GM18861 (cell line): ENCODE results near the gene NOC3L.
"Not testable (repeated sequence)": the region's sequence is repeated elsewhere in the genome, so short reads cannot be mapped to it uniquely, and the experiment has no call there.

Experiments used
- ATAC-seq: cut with Tn5 transposase; IDR thresholded peaks from one replicate; pipeline ENCODE4 v1.9.1; 2021; ENCODE audit not compliant: unreplicated experiment

The NOC3L gene

DNA sequence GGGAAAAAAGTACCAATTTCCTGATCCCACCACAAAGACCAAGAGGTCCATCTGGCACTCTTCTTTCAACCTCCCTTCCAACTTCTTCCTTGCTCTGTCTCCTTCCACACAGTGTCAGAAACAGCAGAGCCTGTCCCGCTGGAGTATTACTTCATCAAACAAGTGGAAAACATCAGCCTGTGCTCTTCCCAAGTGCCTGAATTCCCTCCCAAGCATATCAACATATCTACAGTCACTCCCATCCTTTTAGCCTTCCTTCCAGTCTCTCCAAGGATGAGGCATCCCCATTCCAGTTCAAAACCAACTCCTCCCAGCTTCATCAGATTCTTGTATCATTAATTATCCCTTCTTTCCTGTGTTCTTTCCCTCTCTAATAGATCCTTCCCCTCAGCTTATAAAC is 1.7 kb upstream of the NOC3L start:
- no peak for ATAC-seq

DNA sequence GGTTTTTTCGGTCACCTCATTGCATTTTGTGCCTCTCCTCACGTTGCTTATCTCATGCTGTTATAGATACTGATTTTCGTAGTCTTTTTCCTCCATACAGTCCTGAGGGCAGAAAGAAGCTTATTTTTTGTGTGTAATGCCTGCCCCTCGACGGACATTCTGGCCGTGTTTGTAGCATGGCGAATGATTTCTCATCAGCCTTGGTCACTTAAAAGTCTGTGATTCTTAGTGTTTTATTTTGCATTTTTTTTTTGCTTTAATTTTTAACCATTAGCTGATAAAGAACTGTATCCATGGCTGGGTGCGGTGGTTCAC is 469 bp upstream of the NOC3L start:
- ATAC-seq, result peak; percentile 7

DNA sequence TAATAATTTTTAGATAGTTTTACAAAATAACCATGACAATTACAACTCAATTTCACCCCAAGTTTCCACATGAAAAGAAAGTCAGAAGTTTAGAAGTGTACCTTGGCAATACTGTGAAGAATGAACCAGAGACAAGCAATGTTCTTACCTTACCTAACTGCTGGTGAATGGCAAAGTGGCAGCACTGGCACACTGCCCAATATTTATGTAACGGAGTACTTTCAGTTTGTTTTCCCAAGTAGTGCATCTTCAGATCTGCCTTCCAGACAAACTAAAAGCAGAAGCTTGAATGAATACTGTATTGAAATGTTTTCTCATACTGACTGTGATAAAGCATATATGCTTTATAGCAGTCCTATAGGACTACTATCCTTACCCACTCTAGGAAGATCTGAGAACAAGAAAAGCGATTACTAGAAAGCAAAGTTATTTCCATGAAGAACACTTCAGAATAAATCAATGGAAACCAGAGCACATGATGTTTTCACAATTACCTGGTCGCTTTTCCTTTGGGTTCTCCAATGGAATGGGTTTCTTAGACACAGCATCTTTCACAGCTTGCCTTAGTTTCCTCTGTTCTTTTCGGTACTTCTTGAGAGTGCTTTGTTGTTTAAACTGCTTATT is 1.5 kb downstream of the NOC3L start:
- ATAC-seq, result no peak

DNA sequence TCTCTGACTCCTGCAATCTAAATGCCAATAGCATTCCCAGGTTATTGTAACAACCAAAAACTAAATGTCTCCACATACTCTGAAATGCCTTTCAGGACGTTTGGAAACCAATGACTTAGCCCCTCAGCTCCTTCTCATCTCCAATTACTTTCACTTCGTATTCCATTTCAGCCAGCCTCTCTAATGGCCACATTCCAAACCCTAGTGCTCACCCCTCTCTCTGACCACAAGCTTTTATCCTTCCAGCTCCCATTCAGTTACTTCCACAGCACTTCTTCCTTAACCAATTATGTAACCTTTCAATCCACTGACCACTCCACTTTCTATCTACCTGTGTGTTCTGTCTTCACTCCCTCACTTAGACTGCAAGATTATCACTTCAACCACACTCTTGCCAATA is 4.3 kb downstream of the NOC3L start:
- no peak for ATAC-seq

DNA sequence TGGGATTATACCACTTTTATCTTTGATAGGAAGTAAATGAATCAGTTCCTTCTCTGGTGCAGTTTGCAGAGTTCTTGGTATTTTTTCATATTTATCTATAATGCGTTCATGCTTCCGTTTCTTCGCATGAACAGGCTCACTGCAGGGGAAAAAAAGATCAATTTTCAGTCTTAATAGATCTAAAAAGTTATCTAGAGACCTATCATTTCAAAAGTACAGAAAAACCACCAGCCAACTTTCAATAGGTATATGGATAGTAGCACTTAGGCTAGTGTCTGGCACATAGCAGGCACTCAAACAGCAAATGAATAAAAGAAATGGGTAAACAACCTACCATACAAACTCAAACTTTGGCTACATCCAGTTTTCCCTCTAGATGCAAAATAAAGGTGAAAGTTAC is 5.5 kb downstream of the NOC3L start:
- ATAC-seq, result no peak

DNA sequence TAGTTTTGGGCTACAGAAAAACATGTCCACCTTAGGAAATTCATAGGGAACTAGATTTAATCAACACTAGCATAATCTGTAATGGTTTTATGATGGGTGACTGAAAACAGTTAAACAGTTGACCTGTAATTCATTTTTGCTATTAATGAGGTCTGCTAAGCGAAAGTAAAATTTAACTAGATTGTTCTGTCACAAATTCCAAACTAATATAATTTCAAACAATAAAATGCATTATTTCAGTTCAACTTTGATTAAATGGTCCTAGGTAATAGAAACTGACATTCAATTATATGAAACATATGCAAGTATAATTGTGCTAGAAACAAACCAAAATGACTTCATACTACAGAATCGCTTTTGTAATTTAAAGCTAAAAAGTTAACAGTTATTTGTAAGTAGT is 6.9 kb downstream of the NOC3L start:
- ATAC-seq, result no peak

DNA sequence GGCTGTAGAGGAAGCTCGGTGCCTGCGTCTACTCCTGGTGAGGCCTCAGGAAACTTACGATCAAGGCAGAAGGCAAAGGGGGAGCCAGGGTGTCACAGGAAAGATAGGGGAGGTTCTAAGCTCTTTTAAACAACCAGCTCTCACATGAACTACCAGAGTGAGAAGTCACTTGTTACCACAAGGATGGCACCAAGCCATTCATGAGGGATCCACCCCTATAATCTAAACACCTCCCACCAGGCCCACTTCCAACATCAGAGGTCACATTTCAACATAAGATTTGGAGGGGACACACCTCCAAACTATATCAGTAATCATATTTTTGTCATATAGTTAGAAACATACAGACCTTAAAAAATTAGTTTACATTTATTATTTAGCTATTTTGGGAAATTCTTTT is 9.4 kb downstream of the NOC3L start:
- ATAC-seq, result no peak

DNA sequence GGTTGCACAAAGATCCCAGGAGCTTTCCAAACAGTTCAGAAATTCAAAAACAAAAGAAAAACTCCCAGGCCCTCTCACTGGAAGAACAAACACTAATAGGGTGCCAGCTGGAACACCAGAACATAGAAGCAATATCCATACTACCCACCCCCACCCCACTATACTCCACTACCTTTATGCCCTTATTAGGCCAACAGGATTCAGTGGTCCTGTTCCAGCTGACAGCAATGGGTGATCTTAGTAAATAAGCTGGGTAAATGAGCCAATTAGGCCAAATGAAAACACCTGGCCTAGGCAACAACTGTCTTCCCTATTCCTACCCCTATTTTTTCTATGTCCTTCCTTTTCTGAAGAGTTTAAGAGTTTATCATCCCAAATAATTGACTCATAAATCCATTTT is 11.7 kb downstream of the NOC3L start:
- ATAC-seq, result no peak

DNA sequence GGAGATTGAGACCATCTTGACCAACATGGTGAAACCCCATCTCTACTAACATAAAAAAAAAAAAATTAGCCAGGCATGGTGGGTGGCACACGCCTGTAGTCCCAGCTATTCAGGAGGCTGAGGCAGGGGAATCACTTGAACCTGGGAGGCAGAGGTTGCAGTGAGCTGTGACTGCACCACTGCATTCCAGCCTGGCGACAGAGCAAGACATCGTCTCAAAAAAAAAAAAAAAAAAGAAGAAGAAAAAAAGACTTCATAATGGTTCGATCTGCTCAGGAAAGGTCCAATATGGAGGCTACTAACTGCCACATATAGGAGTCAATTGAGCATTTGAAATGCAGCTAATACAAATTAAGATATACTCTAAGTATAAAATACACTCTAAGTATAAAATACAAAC is 12.2 kb downstream of the NOC3L start:
- ATAC-seq, result not testable (repeated sequence)

DNA sequence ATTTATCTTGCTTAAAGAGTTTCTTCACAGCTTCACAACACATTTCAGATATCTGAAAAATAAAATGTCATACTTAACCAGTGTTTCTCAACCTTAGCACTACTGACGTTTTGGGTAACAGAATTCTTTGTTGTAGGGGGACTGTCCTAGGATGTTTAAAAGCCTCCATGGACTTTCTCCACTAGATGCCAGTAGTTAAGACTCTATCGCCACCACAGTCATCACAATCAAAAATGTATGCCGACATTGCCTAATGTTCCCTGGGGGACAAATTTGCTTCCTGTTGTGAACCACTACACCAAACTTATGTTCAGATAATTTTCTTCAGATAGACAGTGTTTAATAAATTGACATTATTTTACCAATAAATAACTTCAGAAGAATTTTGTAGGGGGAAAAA is 13.4 kb downstream of the NOC3L start:
- no peak for ATAC-seq

DNA sequence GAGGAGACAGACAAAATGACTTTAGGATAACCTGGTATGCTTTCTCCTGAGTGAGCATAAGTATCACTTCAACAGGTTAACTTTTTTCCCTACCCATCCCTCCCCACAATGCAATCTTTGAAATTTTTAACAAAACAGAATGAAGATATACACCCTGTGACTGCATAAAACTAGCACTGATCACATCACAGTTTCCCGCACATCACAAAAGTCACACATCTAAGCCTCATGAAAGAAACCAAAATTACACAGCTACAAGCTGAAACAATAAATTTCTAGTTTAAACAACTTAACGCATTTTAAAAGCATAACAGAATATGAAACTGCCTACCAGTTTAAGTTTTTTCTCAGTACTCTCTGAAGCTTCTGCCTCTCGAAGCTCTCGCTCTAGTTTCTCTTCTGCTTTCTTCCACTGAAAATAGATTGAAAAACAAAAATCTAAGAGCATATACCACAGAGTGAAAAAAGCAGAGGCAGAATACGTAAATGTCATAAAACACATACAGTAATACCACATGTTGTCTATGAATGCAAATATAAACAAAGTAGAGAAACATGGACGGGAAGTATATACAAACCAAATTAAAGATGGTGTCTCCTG is 18.1 kb downstream of the NOC3L start:
- peak; percentile 98 for ATAC-seq

DNA sequence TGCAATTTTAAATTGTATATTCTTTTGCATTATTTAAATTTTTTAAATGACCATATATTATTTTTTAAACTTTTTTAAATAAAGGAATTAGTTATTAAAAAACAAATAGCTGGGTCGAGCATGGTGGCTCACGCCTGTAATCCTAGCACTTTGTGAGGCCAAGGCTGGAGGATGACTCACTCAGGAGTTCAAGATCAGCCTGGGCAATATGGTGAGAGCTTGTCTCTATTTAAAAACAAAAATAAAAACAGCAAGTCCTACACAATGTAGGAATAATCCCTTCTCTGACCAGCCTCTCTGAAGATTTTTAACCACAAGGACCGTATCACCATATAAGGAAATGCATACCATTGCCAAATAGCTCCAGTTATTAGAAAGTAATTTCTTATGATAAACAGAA is 19.6 kb downstream of the NOC3L start:
- ATAC-seq, result no peak

DNA sequence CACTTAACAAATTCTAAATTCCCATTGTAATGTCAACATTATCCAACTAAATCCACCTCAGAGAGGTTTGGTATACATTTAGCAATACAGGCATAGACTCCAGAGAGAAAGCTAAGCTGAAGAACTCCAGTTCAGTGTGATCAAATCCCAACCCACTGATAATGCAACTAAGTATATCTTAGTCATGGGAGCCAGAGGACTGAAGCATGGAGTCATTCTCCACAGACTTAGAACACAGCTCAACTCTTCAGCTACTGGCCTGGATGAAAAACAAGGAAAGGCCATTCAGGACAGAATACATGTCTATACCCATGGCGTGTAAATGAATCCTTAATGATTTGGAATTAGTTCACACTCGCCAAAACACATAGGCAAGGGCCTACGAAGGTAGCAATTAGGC is 27.9 kb downstream of the NOC3L start:
- no peak for ATAC-seq

DNA sequence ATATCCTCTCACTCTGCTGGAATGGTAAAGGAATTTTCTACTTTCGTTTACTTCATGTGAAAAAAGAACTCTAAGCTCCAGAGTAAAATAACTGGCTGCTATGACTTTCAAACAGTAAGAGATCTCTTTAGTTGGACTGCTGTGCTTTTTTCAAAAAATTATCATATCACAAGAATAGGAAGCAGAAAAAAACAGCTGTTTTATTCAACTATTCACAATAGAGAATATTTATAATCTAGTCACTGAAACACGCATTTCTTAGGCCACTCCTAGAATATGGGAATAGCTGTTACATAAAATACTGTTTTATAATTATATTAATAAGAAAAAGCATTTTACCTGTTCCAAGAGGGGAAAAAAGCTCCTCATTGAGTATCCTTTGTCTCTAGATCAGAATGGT is 29.7 kb downstream of the NOC3L start:
- ATAC-seq, result no peak

DNA sequence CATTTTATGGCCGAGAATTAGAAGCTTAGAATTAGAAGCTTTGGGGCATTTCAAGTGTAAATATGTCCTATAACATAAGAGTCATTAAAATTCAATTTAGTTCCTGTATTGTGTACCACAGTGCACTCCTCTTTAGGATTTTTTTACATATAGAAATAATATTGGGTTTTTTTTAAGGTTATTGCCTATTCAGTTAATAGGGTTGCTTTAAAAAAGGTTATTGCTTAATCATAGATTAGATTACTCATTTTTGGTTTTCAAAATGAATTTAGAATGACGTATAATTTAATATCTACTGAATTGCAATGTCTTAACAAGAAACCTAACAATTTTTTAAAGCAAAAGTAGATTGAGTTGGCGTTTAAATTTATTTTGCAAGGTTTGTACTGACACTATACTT is 34.1 kb downstream of the NOC3L start:
- ATAC-seq, result no peak

DNA sequence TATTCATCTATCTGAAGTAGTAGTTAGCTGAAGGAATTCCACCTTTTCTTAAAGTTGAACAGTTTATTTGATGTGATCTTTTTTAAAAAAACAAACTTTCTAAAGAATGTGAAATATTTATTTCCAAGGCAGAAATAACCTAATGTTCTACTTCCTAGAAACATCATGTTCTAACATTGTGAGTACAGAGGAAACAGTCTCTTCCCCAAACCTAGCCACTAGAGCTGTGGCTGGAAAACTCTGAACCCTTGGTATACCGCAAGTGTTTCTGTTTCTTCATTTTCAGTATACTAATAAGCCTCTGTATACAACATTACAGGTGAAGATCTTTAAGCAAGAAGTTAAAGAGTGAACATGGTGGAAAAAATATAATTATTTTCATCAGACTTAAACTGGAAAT is 35.1 kb downstream of the NOC3L start:
- no peak for ATAC-seq

DNA sequence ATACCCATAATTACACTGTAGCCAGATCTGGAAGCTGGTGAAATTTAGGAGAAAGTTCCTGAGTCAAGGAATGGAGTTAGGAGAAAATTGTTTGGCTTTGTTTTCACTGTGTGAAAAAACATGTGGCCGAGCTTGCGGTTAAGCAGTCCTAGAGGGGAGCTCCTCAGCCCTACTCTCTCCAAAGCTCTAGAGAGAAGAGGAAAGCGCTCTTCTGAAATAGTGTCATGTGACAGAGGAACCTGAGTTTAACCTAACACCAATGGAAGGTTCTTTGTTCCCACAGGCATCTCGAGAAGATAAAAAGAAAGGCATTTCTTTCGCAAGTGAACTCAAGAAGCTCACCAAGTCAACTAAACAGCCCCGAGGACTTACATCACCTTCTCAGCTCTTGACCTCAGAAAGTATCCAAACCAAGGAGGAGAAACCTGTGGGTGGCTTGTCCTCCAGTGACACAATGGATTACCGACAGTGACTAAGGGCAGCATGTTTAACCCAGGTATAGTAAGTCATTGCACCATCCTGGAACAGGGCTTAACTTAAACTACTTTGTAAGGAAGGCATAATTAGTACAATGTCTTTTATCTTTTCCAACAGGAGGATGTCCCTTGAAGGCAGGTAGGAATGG is 38.0 kb downstream of the NOC3L start:
- ATAC-seq, result no peak

DNA sequence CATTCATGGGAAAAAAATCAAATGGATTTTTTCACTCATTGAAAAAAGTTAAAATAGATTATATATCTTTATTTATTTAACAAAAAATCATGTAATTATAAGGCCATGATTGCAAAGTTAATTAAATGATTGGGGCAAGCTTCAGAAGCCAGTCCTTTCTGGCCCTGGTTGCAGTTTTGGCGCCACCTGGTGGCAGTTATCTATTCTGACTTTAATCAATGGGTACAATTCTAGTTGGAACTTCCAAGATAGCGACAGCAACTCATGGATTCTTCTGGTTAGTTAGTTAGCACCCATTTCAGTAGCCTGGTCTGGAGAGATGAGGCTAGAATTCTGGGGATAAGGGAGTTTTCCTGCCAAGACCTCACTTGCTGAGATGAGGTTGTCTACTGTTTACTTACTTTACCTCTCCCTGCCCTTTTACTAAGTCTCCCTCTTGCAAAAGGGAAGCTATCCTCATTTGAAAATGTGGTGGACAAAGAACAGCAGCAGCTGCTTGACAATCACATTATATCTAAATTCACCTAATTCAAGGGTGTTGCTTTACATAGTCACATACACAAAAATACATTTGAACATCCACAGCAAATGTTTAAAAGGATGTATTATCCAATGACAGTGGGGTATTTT is 42.3 kb downstream of the NOC3L start:
- no peak for ATAC-seq

DNA sequence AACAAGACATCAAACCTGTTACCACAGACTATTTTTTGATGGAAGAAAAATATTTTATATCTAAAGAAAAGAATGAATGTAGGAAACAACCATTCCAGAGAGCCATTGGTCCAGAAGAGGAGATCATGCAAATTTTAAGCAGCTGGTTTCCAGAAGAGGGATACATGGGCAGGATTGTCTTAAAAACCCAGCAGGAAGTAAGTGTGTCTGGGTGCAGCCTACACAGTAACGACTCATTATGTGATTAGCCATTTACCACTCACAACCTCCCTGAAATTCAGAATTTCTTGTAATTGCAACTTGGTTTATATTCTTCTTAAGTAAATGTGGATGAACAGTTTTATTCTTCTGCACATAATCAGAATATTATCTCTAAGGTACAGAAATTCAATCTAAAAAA is 46.2 kb downstream of the NOC3L start:
- ATAC-seq, result no peak

DNA sequence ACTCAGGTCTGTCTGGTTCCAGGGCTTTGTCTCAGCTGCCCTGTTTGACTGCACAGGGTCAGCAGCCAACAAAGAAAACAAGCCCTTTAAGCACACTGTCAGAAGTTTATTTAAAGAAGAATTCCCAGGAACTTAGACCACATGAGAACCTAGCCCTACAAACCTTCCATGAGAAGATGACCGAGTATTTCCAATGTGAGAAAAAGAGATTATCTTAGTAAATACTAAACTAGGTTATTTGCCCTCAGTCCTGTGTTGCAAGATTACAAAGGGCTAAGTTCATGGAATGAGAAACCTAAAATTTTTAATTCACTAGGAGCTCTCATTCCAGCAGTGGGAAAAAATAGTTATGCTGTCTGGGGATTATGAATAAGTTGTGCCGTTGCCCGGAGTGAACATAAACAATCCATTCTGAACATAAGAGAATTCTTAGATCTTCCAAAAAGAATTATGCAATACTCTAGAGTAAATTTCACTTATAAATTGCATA is 46.7 kb downstream of the NOC3L start:
- ATAC-seq, result no peak

DNA sequence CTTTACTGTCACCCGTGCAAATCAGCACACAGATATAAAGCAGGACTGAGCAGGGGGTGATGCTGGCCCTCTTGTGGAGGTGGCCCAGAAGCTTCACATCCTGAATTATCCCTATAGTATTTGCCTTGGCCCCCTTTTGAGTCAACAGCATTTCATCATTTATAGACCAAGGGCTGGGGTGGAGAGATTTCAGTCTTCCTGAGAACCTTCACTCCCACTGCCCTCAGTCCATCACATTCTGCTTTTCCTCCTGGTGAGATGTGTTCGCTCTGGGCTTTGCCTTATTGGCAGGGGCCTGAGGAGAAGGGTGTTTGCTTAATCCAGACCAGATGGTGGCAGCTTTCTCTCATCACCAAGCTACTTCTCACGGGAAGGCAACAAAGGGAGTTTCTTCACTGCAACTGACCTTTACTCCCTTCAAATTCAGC is 47.7 kb downstream of the NOC3L start:
- no peak for ATAC-seq

DNA sequence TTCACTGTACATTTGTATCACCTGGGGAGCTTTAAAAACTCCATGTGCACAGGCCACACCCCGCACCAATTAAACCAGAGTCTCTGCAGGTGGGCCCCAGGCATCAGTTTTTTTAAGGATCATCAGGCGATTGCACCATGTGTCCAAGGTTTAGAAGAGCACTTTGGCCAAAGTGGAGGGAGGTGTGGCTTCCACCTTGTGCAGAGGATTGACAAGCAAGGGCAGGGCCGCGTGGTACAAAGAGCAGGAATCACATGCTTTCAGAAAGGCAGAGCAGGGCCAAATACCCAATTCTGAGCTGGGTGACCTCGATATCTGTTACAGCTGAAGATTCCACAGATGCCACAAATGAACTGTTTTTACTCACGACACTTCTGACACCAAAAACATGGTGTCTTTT is 52.4 kb downstream of the NOC3L start:
- ATAC-seq, result no peak
